Ishikawa (cell line): ENCODE data around the gene TNP1.

ENCODE experiments used
- CEBPB ChIP-seq: IDR thresholded peaks from 2 replicates; pipeline ENCODE4 v1.6.1; 2012
- CREB1 ChIP-seq: IDR thresholded peaks from 2 replicates; pipeline ENCODE4 v1.6.1; 2012; ENCODE audit warnings: low read depth
- EGR1 ChIP-seq: IDR thresholded peaks from 2 replicates; pipeline ENCODE4 v1.6.1; 2012
- EP300 ChIP-seq: IDR thresholded peaks from 2 replicates; pipeline ENCODE4 v1.6.1; 2012; ENCODE audit warnings: borderline replicate concordance
- FOXM1 ChIP-seq: IDR thresholded peaks from 2 replicates; pipeline ENCODE4 v1.6.1; 2012; ENCODE audit warnings: low read depth, borderline replicate concordance
- NFIC ChIP-seq: IDR thresholded peaks from 2 replicates; pipeline ENCODE4 v1.6.1; 2012
- RAD21 ChIP-seq: IDR thresholded peaks from 2 replicates; pipeline ENCODE4 v1.6.1; 2012; ENCODE audit warnings: low read depth
- TAF1 ChIP-seq: IDR thresholded peaks from 2 replicates; pipeline ENCODE4 v1.6.1; 2012; ENCODE audit warnings: low read depth, mild to moderate bottlenecking
- TCF12 ChIP-seq: IDR thresholded peaks from 2 replicates; pipeline ENCODE4 v1.6.1; 2012; ENCODE audit warnings: low read depth
- TEAD4 ChIP-seq: IDR thresholded peaks from 2 replicates; pipeline ENCODE4 v1.6.1; 2012
- YY1 ChIP-seq: IDR thresholded peaks from 2 replicates; pipeline ENCODE4 v1.6.1; 2012; ENCODE audit warnings: low read depth
- ZBTB7A ChIP-seq: IDR thresholded peaks from 2 replicates; pipeline ENCODE4 v1.6.1; 2012; ENCODE audit warnings: low read depth
- TF ChIP-seq, protein P1 (sequence below): IDR thresholded peaks from 2 replicates; pipeline ENCODE4 v1.6.1; 2012
- TF ChIP-seq, protein P2 (sequence below): IDR thresholded peaks from 2 replicates; pipeline ENCODE4 v1.6.1; 2012
- TF ChIP-seq, protein P3 (sequence below): IDR thresholded peaks from 2 replicates; pipeline ENCODE4 v1.6.1; 2012; ENCODE audit warnings: low read depth, mild to moderate bottlenecking

Gene TNP1

DNA sequence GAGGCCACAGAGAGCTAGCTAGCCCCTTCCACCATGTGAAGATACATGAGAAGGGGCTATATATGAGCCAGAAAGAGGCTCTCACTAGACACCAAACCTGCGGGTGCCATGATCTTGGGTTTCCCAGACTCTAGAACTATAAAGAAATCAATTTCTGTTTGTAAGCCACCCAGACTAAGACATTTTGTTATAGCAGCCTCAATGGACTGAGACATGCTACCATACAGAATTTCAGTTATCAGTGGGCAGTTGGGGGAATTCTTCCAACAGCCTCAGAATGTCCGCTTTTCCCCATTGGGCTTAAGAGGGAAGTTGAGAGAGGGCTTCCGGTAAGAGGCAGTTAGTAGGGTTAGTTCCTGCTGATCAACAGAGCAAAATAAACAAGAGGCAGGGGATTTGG, 39.2 kb downstream of the TNP1 start:
- TF ChIP-seq NFIC (no peak), CEBPB (no peak), TEAD4 (no peak)
- TF ChIP-seq, protein P1, sequence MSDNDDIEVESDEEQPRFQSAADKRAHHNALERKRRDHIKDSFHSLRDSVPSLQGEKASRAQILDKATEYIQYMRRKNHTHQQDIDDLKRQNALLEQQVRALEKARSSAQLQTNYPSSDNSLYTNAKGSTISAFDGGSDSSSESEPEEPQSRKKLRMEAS, result no peak
- TF ChIP-seq, protein P2, sequence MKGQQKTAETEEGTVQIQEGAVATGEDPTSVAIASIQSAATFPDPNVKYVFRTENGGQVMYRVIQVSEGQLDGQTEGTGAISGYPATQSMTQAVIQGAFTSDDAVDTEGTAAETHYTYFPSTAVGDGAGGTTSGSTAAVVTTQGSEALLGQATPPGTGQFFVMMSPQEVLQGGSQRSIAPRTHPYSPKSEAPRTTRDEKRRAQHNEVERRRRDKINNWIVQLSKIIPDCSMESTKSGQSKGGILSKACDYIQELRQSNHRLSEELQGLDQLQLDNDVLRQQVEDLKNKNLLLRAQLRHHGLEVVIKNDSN, result no peak
- TF ChIP-seq, protein P3, sequence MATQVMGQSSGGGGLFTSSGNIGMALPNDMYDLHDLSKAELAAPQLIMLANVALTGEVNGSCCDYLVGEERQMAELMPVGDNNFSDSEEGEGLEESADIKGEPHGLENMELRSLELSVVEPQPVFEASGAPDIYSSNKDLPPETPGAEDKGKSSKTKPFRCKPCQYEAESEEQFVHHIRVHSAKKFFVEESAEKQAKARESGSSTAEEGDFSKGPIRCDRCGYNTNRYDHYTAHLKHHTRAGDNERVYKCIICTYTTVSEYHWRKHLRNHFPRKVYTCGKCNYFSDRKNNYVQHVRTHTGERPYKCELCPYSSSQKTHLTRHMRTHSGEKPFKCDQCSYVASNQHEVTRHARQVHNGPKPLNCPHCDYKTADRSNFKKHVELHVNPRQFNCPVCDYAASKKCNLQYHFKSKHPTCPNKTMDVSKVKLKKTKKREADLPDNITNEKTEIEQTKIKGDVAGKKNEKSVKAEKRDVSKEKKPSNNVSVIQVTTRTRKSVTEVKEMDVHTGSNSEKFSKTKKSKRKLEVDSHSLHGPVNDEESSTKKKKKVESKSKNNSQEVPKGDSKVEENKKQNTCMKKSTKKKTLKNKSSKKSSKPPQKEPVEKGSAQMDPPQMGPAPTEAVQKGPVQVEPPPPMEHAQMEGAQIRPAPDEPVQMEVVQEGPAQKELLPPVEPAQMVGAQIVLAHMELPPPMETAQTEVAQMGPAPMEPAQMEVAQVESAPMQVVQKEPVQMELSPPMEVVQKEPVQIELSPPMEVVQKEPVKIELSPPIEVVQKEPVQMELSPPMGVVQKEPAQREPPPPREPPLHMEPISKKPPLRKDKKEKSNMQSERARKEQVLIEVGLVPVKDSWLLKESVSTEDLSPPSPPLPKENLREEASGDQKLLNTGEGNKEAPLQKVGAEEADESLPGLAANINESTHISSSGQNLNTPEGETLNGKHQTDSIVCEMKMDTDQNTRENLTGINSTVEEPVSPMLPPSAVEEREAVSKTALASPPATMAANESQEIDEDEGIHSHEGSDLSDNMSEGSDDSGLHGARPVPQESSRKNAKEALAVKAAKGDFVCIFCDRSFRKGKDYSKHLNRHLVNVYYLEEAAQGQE, result no peak

DNA sequence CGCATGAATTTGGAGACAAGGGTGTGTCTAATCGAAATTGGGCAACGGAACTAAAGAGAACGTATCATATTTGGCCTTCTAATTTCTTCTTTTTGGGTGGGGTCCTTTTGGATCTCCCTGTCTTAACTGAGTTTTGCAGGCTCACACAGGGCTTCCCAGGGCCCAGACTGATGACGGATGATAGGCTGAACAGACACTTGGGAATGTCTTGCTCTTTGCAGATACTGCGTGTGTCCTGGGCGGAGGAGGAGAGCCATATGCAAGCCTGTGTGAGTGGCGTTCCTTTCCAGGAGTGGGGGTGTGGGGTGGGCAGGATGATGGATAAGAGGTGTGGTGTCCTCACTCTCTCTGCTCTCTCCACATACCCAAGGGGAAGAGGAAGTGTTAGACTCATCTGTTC, 40.1 kb downstream of the TNP1 start:
- TF ChIP-seq EP300 (no peak), NFIC (no peak), YY1 (no peak), FOXM1 (no peak), TEAD4 (no peak), ZBTB7A (no peak), TCF12 (no peak), EGR1 (no peak)
- TF ChIP-seq, protein P3, result no peak

DNA sequence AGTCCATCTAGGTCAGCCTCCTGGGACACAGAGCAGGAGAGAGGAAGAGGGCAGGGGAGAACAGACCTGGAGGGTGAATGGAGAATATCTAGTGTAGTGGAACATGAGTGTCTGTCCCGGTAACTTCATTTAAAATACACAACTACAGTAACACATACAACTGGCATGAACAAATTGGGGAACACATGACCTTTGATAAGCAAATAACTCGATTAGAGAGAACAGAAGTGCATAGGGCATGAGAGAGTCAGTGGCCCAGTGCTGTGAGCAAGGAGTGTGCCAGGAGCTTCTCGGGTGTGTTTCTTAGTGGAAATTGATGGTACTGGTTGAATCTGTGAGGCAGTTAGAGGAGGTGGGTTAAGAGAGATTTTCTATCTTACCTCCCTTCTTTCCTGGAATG, 40.8 kb downstream of the TNP1 start:
- no peak for TF ChIP-seq TCF12
- no peak for TF ChIP-seq NFIC
- TF ChIP-seq, protein P1, result no peak
- TF ChIP-seq, protein P3, result no peak
- TF ChIP-seq FOXM1, result no peak
- TF ChIP-seq YY1, result no peak
- no peak for TF ChIP-seq RAD21
- TF ChIP-seq CEBPB, result no peak
- TF ChIP-seq CREB1, result no peak
- TF ChIP-seq TAF1, result no peak

DNA sequence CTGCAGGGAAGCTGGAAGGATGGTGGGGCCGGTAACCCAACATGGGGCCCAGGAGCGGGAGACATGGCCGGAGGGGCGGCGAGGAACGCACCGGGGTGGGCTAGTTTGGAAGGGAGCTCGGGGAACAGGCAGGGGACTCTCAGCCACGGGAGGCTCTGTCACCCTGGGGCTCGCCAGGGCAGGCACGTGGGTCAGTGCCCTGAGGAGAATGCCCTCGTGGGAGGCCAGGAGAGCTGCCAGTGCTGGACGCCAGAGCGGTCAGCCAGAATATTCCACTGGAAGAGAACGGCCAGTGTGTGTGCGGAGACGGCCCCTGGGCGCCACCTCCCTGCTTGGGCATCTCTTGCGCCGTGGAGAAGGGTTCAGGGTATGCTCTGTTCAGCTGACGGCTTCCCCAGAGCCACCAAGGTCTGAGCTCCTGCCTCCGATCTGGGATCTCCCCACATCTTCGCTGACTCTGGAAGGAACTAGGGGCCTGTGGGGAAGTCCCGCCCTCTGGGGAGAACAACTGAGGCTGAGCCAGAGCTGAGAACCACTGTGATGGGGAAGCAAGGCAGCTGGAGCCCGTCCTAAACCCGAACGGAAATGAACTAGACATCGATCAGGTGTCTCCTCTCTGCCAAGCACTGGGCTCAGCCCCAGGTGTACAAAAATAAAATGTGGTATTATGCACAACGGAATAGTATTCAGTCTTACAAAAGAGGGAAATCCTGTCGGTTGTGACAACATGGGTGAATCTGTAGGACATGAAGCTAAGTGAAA, 49.3 kb downstream of the TNP1 start:
- TF ChIP-seq, protein P3, result no peak
- TF ChIP-seq EP300 (no peak), CREB1 (no peak), YY1 (no peak), TAF1 (no peak), RAD21 (no peak), TEAD4 (no peak), TCF12 (no peak), FOXM1 (no peak)
- TF ChIP-seq, protein P1, result no peak
- TF ChIP-seq, protein P2, result no peak
